ENCODE data around the gene COL17A1.

GRCh38 chr10:104066945-104067344, 18.7 kb downstream of the COL17A1 start:
- TF ChIP-seq ZNF274 (IDR thresholded peaks at IDR 0.05; ENCODE audit: low read depth, low read length) (no peak), YY1 (IDR thresholded peaks at IDR 0.05; ENCODE audit: insufficient read depth, insufficient read length) (no peak)

All from NT2/D1 (cell line).